ENCODE results near the gene TTC1.

The TTC1 gene

DNA sequence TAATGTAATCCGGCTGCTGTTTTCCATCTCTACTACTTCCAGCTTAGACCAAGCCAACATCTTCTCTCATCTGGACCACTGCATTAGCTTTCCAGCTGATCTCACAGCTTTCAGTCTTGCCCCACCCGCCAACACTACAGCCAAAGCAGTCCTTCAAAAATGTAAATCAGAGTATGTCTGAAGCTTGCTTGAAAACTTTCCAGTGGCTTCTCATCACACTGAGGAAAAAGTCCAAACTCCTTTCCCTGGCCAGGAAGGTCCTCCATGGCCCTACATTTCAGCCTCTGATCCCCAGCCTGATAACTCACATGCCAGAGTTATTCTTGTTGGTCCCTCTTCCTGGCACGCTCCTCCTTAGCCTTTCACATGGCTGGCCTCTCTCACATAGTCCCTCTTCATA lies 38.5 kb downstream of the TTC1 start:
- Histone ChIP-seq H2BK5ac (ENCODE audit: low read length) (no peak overlapping the region), H2BK120ac (ENCODE audit: low read depth, low read length) (no peak overlapping the region), H3K4me2 (ENCODE audit: insufficient read depth, low read length, poor library complexity, severe bottlenecking) (no peak overlapping the region), H3K4ac (ENCODE audit: low read length) (no peak overlapping the region), H3K79me1 (ENCODE audit: low read depth, low read length) (no peaks in the 10 kb centered on the region), H3K27me3 (ENCODE audit: control insufficient read depth in 3 of 3, insufficient read depth in 3 of 3, low read depth in 1 of 3, low read length in 3 of 3) (no peaks in the 10 kb centered on the region), H3K4me1 (ENCODE audit: control insufficient read depth in 2 of 2, insufficient read depth in 1 of 2, low read depth in 1 of 2, low read length in 2 of 2) (peaks cover 0 to 19% of the 10 kb centered on the region in 2 donors), H3K9me3 (replicated peaks in 1 of 2; ENCODE audit: control insufficient read depth in 2 of 2, insufficient read depth in 1 of 2, low read depth in 1 of 2, low read length in 2 of 2) (peaks cover 0 to 2% of the 10 kb centered on the region in 2 donors), H3K18ac (ENCODE audit: low read length) (no peak overlapping the region), H2BK15ac (ENCODE audit: low read length) (no peak overlapping the region), H3K23ac (ENCODE audit: low read depth, low read length, poor library complexity) (no peak overlapping the region), H3K27ac (replicated peaks; ENCODE audit: low read length) (no peak overlapping the region), H3K4me3 (ENCODE audit: low read length in 2 of 2) (no peak overlapping the region), H3K14ac (ENCODE audit: low read length) (no peak overlapping the region), H2AFZ (ENCODE audit: low read length) (no peak overlapping the region), H2BK12ac (ENCODE audit: low read length) (no peak overlapping the region), H2AK5ac (ENCODE audit: low read depth, low read length) (no peak overlapping the region), H3K9ac (ENCODE audit: low read depth, low read length, poor library complexity) (no peak overlapping the region), H3K36me3 (replicated peaks in 1 of 2; ENCODE audit: control insufficient read depth in 2 of 2, insufficient read depth in 2 of 2, low read length in 2 of 2) (peaks cover 10 to 64% of the 10 kb centered on the region in 2 donors), H4K8ac (ENCODE audit: low read depth, low read length) (no peak overlapping the region), H4K91ac (ENCODE audit: low read depth, low read length, poor library complexity) (no peak overlapping the region)
- DNase-seq (ENCODE audit: low spot score): no peak
- no CpG with 5 or more reads among the region's 3 CpGs for WGBS, 2 donors (ENCODE audit: extremely low coverage in 2 of 2, insufficient read length in 2 of 2, insufficient replicate concordance in 1 of 2)

- Histone ChIP-seq H4K8ac (ENCODE audit: low read depth, low read length) (no peak overlapping the region), H3K79me1 (ENCODE audit: low read depth, low read length) (no peaks in the 10 kb centered on the region), H3K23ac (ENCODE audit: low read depth, low read length, poor library complexity) (no peak overlapping the region), H3K36me3 (replicated peaks in 1 of 2; ENCODE audit: control insufficient read depth in 2 of 2, insufficient read depth in 2 of 2, low read length in 2 of 2) (peaks cover 10 to 65% of the 10 kb centered on the region in 2 donors), H3K4me2 (ENCODE audit: insufficient read depth, low read length, poor library complexity, severe bottlenecking) (no peak overlapping the region), H3K4ac (ENCODE audit: low read length) (no peak overlapping the region), H3K18ac (ENCODE audit: low read length) (no peak overlapping the region), H3K4me1 (ENCODE audit: control insufficient read depth in 2 of 2, insufficient read depth in 1 of 2, low read depth in 1 of 2, low read length in 2 of 2) (peaks cover 0 to 19% of the 10 kb centered on the region in 2 donors), H2BK5ac (ENCODE audit: low read length) (no peak overlapping the region), H2AK5ac (ENCODE audit: low read depth, low read length) (no peak overlapping the region), H2BK120ac (ENCODE audit: low read depth, low read length) (no peak overlapping the region), H4K91ac (ENCODE audit: low read depth, low read length, poor library complexity) (no peak overlapping the region), H3K27me3 (ENCODE audit: control insufficient read depth in 3 of 3, insufficient read depth in 3 of 3, low read depth in 1 of 3, low read length in 3 of 3) (no peaks in the 10 kb centered on the region), H2BK12ac (ENCODE audit: low read length) (no peak overlapping the region), H3K9me3 (replicated peaks in 1 of 2; ENCODE audit: control insufficient read depth in 2 of 2, insufficient read depth in 1 of 2, low read depth in 1 of 2, low read length in 2 of 2) (peaks cover 0 to 2% of the 10 kb centered on the region in 2 donors), H3K27ac (replicated peaks; ENCODE audit: low read length) (no peak overlapping the region), H2BK15ac (ENCODE audit: low read length) (no peak overlapping the region), H3K4me3 (ENCODE audit: low read length in 2 of 2) (no peak overlapping the region), H2AFZ (ENCODE audit: low read length) (no peak overlapping the region), H3K9ac (ENCODE audit: low read depth, low read length, poor library complexity) (no peak overlapping the region), H3K14ac (ENCODE audit: low read length) (no peak overlapping the region)
- no CpG with 5 or more reads among the region's 9 CpGs for WGBS, 2 donors (ENCODE audit: extremely low coverage in 2 of 2, insufficient read length in 2 of 2, insufficient replicate concordance in 1 of 2)
- DNase-seq (ENCODE audit: low spot score): no peak
Measured at GRCh38 chr5:160048131-160048530, 39.2 kb downstream of the TTC1 start.

- no peaks in the 10 kb centered on the region for H3K79me1 ChIP-seq (ENCODE audit: low read depth, low read length)
- H3K23ac ChIP-seq (ENCODE audit: low read depth, low read length, poor library complexity): no peak overlapping the region
- no peak overlapping the region for H3K4me3 ChIP-seq (ENCODE audit: low read length in 2 of 2)
- H3K9ac ChIP-seq (ENCODE audit: low read depth, low read length, poor library complexity): no peak overlapping the region
- no peak overlapping the region for H2AK5ac ChIP-seq (ENCODE audit: low read depth, low read length)
- no peak overlapping the region for H3K14ac ChIP-seq (ENCODE audit: low read length)
- no peak overlapping the region for H3K27ac ChIP-seq (replicated peaks; ENCODE audit: low read length)
- no CpG with 5 or more reads among the region's 3 CpGs for WGBS, 2 donors (ENCODE audit: extremely low coverage in 2 of 2, insufficient read length in 2 of 2, insufficient replicate concordance in 1 of 2)
- H4K91ac ChIP-seq (ENCODE audit: low read depth, low read length, poor library complexity): no peak overlapping the region
- H3K4me1 ChIP-seq (ENCODE audit: control insufficient read depth in 2 of 2, insufficient read depth in 1 of 2, low read depth in 1 of 2, low read length in 2 of 2): peaks cover 0 to 10% of the 10 kb centered on the region in 2 donors
- H4K8ac ChIP-seq (ENCODE audit: low read depth, low read length): no peak overlapping the region
- H3K27me3 ChIP-seq (ENCODE audit: control insufficient read depth in 3 of 3, insufficient read depth in 3 of 3, low read depth in 1 of 3, low read length in 3 of 3): no peaks in the 10 kb centered on the region
- H2BK15ac ChIP-seq (ENCODE audit: low read length): no peak overlapping the region
- no peak overlapping the region for H2BK120ac ChIP-seq (ENCODE audit: low read depth, low read length)
- H3K4me2 ChIP-seq (ENCODE audit: insufficient read depth, low read length, poor library complexity, severe bottlenecking): no peak overlapping the region
- no peak overlapping the region for H2BK12ac ChIP-seq (ENCODE audit: low read length)
- no peak overlapping the region for H3K4ac ChIP-seq (ENCODE audit: low read length)
- no peak overlapping the region for H3K18ac ChIP-seq (ENCODE audit: low read length)
- no peak for DNase-seq (ENCODE audit: low spot score)
- H3K9me3 ChIP-seq (replicated peaks in 1 of 2; ENCODE audit: control insufficient read depth in 2 of 2, insufficient read depth in 1 of 2, low read depth in 1 of 2, low read length in 2 of 2): peaks cover 0 to 2% of the 10 kb centered on the region in 2 donors
- H2AFZ ChIP-seq (ENCODE audit: low read length): no peak overlapping the region
- H3K36me3 ChIP-seq (replicated peaks in 1 of 2; ENCODE audit: control insufficient read depth in 2 of 2, insufficient read depth in 2 of 2, low read length in 2 of 2): peaks cover 10 to 67% of the 10 kb centered on the region in 2 donors
- no peak overlapping the region for H2BK5ac ChIP-seq (ENCODE audit: low read length)
Measured at GRCh38 chr5:160049099-160049498, 40.2 kb downstream of the TTC1 start.

- H3K23ac ChIP-seq (ENCODE audit: low read depth, low read length, poor library complexity): no peak overlapping the region
- H3K4ac ChIP-seq (ENCODE audit: low read length): no peak overlapping the region
- WGBS, 2 donors (ENCODE audit: extremely low coverage in 2 of 2, insufficient read length in 2 of 2, insufficient replicate concordance in 1 of 2): no CpG with 5 or more reads among the region's 1 CpG
- H3K27me3 ChIP-seq (ENCODE audit: control insufficient read depth in 3 of 3, insufficient read depth in 3 of 3, low read depth in 1 of 3, low read length in 3 of 3): no peaks in the 10 kb centered on the region
- H3K9ac ChIP-seq (ENCODE audit: low read depth, low read length, poor library complexity): no peak overlapping the region
- H4K8ac ChIP-seq (ENCODE audit: low read depth, low read length): no peak overlapping the region
- H2BK120ac ChIP-seq (ENCODE audit: low read depth, low read length): no peak overlapping the region
- peaks cover 17 to 94% of the 10 kb centered on the region in 2 donors for H3K36me3 ChIP-seq (replicated peaks in 1 of 2; ENCODE audit: control insufficient read depth in 2 of 2, insufficient read depth in 2 of 2, low read length in 2 of 2)
- H3K9me3 ChIP-seq (replicated peaks in 1 of 2; ENCODE audit: control insufficient read depth in 2 of 2, insufficient read depth in 1 of 2, low read depth in 1 of 2, low read length in 2 of 2): peaks cover 0 to 11% of the 10 kb centered on the region in 2 donors
- H3K18ac ChIP-seq (ENCODE audit: low read length): no peak overlapping the region
- DNase-seq (ENCODE audit: low spot score): no peak
- H2BK5ac ChIP-seq (ENCODE audit: low read length): no peak overlapping the region
- no peak overlapping the region for H2AK5ac ChIP-seq (ENCODE audit: low read depth, low read length)
- no peak overlapping the region for H3K27ac ChIP-seq (replicated peaks; ENCODE audit: low read length)
- no peak overlapping the region for H2AFZ ChIP-seq (ENCODE audit: low read length)
- H3K4me2 ChIP-seq (ENCODE audit: insufficient read depth, low read length, poor library complexity, severe bottlenecking): no peak overlapping the region
- H3K4me1 ChIP-seq (ENCODE audit: control insufficient read depth in 2 of 2, insufficient read depth in 1 of 2, low read depth in 1 of 2, low read length in 2 of 2): no peaks in the 10 kb centered on the region
- no peak overlapping the region for H4K91ac ChIP-seq (ENCODE audit: low read depth, low read length, poor library complexity)
- no peak overlapping the region for H2BK12ac ChIP-seq (ENCODE audit: low read length)
- H3K4me3 ChIP-seq (ENCODE audit: low read length in 2 of 2): no peak overlapping the region
- no peak overlapping the region for H2BK15ac ChIP-seq (ENCODE audit: low read length)
- H3K79me1 ChIP-seq (ENCODE audit: low read depth, low read length): no peaks in the 10 kb centered on the region
- H3K14ac ChIP-seq (ENCODE audit: low read length): no peak overlapping the region
Measured at GRCh38 chr5:160054047-160054446, 45.1 kb downstream of the TTC1 start.

Data from neuronal stem cell (in vitro differentiated cells).